Ectodermal cell (in vitro differentiated cells): ENCODE data around the gene OR10AD1. TPM values are rescaled to one million over a fixed set of nuclear protein-coding genes. Genes with fewer than 3 reads are reported as not detected.
"Not testable (repeated sequence)": the region's sequence is repeated elsewhere in the genome, so short reads cannot be mapped to it uniquely, and the experiment has no call there.

Source experiments
- H3K27ac ChIP-seq: 2 replicates; pipeline ENCODE4 v1.7.0; 2013; ENCODE audit warnings: mild to moderate bottlenecking, low read depth, low read length; ENCODE audit not compliant: insufficient read depth, poor library complexity, severe bottlenecking
- H3K27me3 ChIP-seq: 2 replicates; pipeline ENCODE4 v1.7.0; 2013; ENCODE audit warnings: mild to moderate bottlenecking, low read length; ENCODE audit not compliant: insufficient read depth, control insufficient read depth, poor library complexity, severe bottlenecking
- H3K36me3 ChIP-seq: one replicate; pipeline ENCODE4 v1.7.0; 2013; ENCODE audit warnings: low read length; ENCODE audit not compliant: control insufficient read depth, insufficient read depth
- H3K4me1 ChIP-seq: one replicate; pipeline ENCODE4 v1.7.0; 2013; ENCODE audit warnings: low read length; ENCODE audit not compliant: control insufficient read depth, insufficient read depth
- H3K4me3 ChIP-seq: 2 replicates; pipeline ENCODE4 v1.7.0; 2013; ENCODE audit warnings: low read depth, low read length, control low read depth; ENCODE audit not compliant: insufficient read depth
- H3K9me3 ChIP-seq: 2 replicates; pipeline ENCODE4 v1.7.0; 2013; ENCODE audit warnings: mild to moderate bottlenecking, low read length, moderate library complexity; ENCODE audit not compliant: control insufficient read depth
- WGBS, 2 experiments: methylation state at CpG; one replicate each; pipeline ENCODE4 v1.1.7; 2013; ENCODE audit warnings: missing lambda C conversion rate in 2 of 2; 5-methylcytosine and 5-hydroxymethylcytosine counted together
- polyA plus RNA-seq, 4 experiments: library from polyadenylated mRNA; stranded (reverse); fragments of 50-300 nt; gene quantifications; one replicate each; pipeline ENCODE4 v1.2.3, GENCODE V29; 2013

Gene OR10AD1
- polyA plus RNA-seq (2013, experiment 1 of 4), result not detected
- polyA plus RNA-seq (2013, experiment 2 of 4), result not detected
- polyA plus RNA-seq (2013, experiment 3 of 4), result not detected
- not detected for polyA plus RNA-seq (2013, experiment 4 of 4)

- Histone ChIP-seq H3K4me1 (no peaks in the 10 kb centered on the region), H3K4me3 (no peak within 1 kb of the TSS), H3K27me3 (peaks cover 15% of the 10 kb centered on the region), H3K36me3 (no peaks in the 10 kb centered on the region), H3K27ac (no peak within 1 kb of the TSS), H3K9me3 (peaks cover 2% of the 10 kb centered on the region)
- WGBS, 2 experiments, result 83 to 92% methylated on average over 4 of the region's 4 CpGs
Observed at GRCh38 chr12:48203192-48203591, at the start of gene OR10AD1. Gene OR10AD1, minus strand, starts transcription at chr12:48203292. Its CDS starts 0 bp downstream, at chr12:48203292.

DNA sequence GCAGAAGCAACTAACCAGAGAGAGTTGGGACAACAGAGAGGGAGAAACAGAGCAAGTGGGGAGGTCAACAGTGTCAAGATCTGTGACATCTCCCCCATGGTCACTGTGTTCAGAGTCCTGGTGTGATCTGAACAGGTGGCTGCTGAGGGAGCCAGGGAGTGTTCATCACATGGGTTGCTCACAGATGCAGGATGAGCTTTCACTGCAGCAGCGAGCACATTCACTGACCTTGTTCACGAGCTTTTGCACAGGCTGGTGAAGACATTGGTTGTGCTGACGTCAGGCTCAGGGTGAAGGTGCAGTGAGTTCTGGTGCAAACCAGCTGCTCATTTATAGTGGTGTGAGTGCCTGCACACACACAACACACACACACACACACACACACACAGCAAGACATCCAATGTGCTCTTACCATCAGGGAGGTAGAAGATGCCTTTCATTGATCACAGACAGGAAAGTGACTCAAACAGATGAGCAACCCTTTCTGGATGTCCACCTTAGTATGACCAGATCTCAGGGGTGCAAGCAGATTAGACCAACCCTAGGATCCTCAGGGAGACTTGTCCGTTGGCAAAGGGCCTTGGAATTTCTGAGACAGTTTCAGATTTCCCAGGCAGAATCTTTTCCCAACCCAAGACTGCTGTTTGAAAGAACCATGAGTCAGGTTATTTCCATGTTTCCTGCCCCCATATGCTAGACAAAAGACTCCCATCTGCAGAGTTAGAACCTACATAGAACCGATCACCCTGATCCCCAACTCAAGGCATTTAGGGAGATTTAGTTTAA is 44.3 kb upstream of the OR10AD1 start:
- Histone ChIP-seq H3K4me1 (no peaks in the 10 kb centered on the region), H3K9me3 (no peaks in the 10 kb centered on the region), H3K4me3 (no peak overlapping the region), H3K27me3 (no peaks in the 10 kb centered on the region), H3K27ac (no peak overlapping the region), H3K36me3 (no peaks in the 10 kb centered on the region)
- 79 to 89% methylated on average over 4 to 5 of the region's 5 CpGs for WGBS, 2 experiments

- Histone ChIP-seq H3K27ac (no peak overlapping the region), H3K4me1 (no peaks in the 10 kb centered on the region), H3K4me3 (no peak overlapping the region), H3K9me3 (no peaks in the 10 kb centered on the region), H3K27me3 (no peaks in the 10 kb centered on the region), H3K36me3 (no peaks in the 10 kb centered on the region)
- 91% methylated on average over 3 of the region's 3 CpGs for WGBS, 2 experiments
Observed at GRCh38 chr12:48237162-48237561, 34.1 kb upstream of the OR10AD1 start.

- Histone ChIP-seq H3K4me1 (no peaks in the 10 kb centered on the region), H3K27me3 (no peaks in the 10 kb centered on the region), H3K27ac (no peak overlapping the region), H3K9me3 (no peaks in the 10 kb centered on the region), H3K4me3 (no peak overlapping the region), H3K36me3 (no peaks in the 10 kb centered on the region)
- WGBS, 2 experiments, result 88 to 89% methylated on average over 3 to 4 of the region's 4 CpGs
Observed at GRCh38 chr12:48235796-48236333, 32.8 kb upstream of the OR10AD1 start.

GRCh38 chr12:48231169-48231958 is 28.3 kb upstream of the OR10AD1 start:
- not testable (repeated sequence) for H3K27ac ChIP-seq, H3K27me3 ChIP-seq, H3K4me1 ChIP-seq, H3K9me3 ChIP-seq, H3K36me3 ChIP-seq, H3K4me3 ChIP-seq
- 83 to 94% methylated on average over 2 of the region's 2 CpGs for WGBS, 2 experiments

DNA sequence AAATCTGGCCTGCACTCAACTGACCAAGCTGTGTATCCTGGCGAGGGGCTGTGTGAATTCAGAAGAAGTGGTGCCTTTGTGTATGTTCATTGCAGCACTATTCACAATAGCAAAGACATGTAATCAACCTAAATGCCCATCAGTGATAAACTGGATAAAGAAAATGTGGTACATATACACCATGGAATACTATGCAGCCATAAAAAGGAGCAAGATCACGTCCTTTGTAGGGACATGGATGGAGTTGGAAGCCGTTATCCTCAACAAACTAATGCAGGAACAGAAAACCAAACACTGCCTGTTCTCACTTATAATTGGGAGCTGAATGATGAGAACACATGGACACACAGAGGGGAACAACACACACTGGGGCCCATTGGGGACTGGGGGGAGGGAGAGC is 21.4 kb upstream of the OR10AD1 start:
- 85 to 87% methylated on average over 2 to 3 of the region's 3 CpGs for WGBS, 2 experiments
- H3K4me3 ChIP-seq, H3K4me1 ChIP-seq, H3K27me3 ChIP-seq, H3K36me3 ChIP-seq, H3K9me3 ChIP-seq, H3K27ac ChIP-seq: not testable (repeated sequence)

DNA sequence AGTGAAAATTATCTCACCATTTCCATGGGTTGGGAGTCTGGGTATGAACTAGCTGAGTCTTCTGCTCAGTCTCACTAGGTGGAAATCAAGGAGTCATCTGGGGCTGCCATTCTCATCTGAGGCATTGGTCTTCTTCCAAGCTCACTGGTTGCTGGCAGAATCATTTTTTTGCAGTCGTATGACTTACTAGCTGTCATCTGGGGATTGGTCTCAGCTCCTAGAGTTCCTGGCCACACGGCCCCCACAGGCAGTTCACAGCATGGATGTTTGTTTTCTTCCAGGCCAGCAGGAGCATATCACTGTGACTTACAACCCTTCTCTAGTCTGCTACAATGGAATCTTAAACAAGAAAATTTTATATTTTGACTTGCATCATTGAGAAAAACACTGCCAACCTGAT is 18.6 kb upstream of the OR10AD1 start:
- no peaks in the 10 kb centered on the region for H3K4me1 ChIP-seq
- no peaks in the 10 kb centered on the region for H3K27me3 ChIP-seq
- no peaks in the 10 kb centered on the region for H3K9me3 ChIP-seq
- WGBS, 2 experiments, result 42 to 50% methylated on average over 2 of the region's 2 CpGs
- no peaks in the 10 kb centered on the region for H3K36me3 ChIP-seq
- H3K27ac ChIP-seq, result no peak overlapping the region
- H3K4me3 ChIP-seq, result no peak overlapping the region

DNA sequence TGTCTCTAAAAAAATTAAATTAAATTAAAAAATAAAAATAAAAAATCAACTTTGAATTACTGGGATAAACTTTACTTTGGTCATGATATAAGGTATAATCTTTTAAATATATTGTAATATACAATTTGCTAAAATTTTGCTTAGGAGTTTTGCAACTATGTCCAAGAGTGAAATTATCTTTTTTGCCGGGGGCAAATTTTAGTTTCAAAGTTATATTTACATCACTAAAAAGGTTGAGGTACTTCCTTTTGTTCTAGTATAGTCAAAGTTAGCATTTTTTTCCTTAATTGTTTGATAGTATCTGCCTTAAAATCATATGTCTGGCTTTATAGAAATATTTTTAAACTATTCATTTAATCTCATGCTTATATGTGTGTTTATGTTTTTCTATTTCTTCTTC is 17.6 kb upstream of the OR10AD1 start:
- Histone ChIP-seq H3K36me3 (no peaks in the 10 kb centered on the region), H3K27ac (no peak overlapping the region), H3K4me1 (no peaks in the 10 kb centered on the region), H3K4me3 (no peak overlapping the region), H3K9me3 (no peaks in the 10 kb centered on the region), H3K27me3 (no peaks in the 10 kb centered on the region)
- 100% methylated on average over 1 of the region's 1 CpG; no CpG with 5 or more reads in 1 of the 2 experiments for WGBS, 2 experiments

DNA sequence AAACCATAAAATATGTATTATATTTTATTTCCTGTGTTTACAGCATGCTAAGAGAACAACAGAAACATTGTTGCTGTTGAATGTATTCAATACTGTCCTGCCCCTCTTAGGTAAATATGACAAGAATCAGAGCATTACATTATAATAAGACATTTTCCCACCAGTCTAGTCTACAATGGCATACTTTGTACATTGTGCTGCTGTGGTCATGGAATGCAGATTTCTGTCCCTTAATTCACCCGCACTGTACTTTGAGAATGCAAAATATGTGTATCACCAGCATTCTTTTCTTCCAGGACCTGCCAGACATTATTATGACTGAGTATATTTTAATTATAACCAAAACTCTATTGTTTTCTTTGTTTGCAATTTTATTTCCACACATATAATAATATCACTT is 16.5 kb upstream of the OR10AD1 start:
- Histone ChIP-seq H3K9me3 (no peaks in the 10 kb centered on the region), H3K27me3 (peaks cover 4% of the 10 kb centered on the region), H3K4me1 (no peaks in the 10 kb centered on the region), H3K4me3 (no peak overlapping the region), H3K36me3 (no peaks in the 10 kb centered on the region), H3K27ac (no peak overlapping the region)
- 100% methylated on average over 1 of the region's 1 CpG for WGBS, 2 experiments

GRCh38 chr12:48216785-48217184 is 13.7 kb upstream of the OR10AD1 start:
- no peaks in the 10 kb centered on the region for H3K4me1 ChIP-seq
- peaks cover 7% of the 10 kb centered on the region for H3K27me3 ChIP-seq
- H3K4me3 ChIP-seq, result no peak overlapping the region
- no peaks in the 10 kb centered on the region for H3K36me3 ChIP-seq
- no peak overlapping the region for H3K27ac ChIP-seq
- no peaks in the 10 kb centered on the region for H3K9me3 ChIP-seq
